Thyroid gland (tissue), 4 donors: ENCODE data around the gene SLC8A1. TPM values are rescaled to one million over a fixed set of nuclear protein-coding genes. Genes with fewer than 3 reads are reported as not detected.

Experiments
- DNase-seq, 2 donors: peaks; one replicate each; pipeline ENCODE4 v3.0.0-alpha.2; 2019
- H3K27ac ChIP-seq, 3 donors: fragments of 200-600 bp; sonication (generic); 1 replicate in 2 of 3; 2 replicates in 1 of 3; pipeline ENCODE4 v1.5.1; 2016 to 2019; ENCODE audit warnings: mild to moderate bottlenecking in 1 of 3, moderate library complexity in 1 of 3
- H3K27me3 ChIP-seq: fragments of 200-600 bp; sonication (generic); one replicate; pipeline ENCODE4 v1.5.1; 2019
- H3K36me3 ChIP-seq, 2 donors: fragments of 200-600 bp; sonication (generic); one replicate each; pipeline ENCODE4 v1.5.1; 2016 to 2019
- H3K4me1 ChIP-seq, 2 donors: fragments of 200-600 bp; sonication (generic); one replicate each; pipeline ENCODE4 v1.5.1; 2017 to 2019
- H3K4me3 ChIP-seq, 3 donors: fragments of 200-600 bp; sonication (generic); replicated peaks in 1 of 3; 1 replicate in 2 of 3; 2 replicates in 1 of 3; pipeline ENCODE4 v1.5.1; 2016; ENCODE audit warnings: mild to moderate bottlenecking in 1 of 3
- H3K9me3 ChIP-seq: fragments of 200-600 bp; sonication (generic); one replicate; pipeline ENCODE4 v1.5.1; 2017
- POLR2A ChIP-seq, 2 donors: fragments of 450-650 bp; IDR thresholded peaks; one replicate each; pipeline ENCODE4 v1.6.1; 2017; ENCODE audit warnings: antibody characterized with exemption in 2 of 2, mild to moderate bottlenecking in 2 of 2, moderate library complexity in 1 of 2
- WGBS, 2 donors: methylation state at CpG; one replicate each; pipeline ENCODE4 v1.1.5; 2017; 5-methylcytosine and 5-hydroxymethylcytosine counted together
- intact Hi-C: fragments of 100-400 bp; cut with DNase I; formaldehyde crosslinking; loops from one replicate; pipeline ENCODE4 v1.15.1; 2023
- total RNA-seq, 4 donors: library from RNA; depleted of rRNA; stranded (reverse); fragments of >200 nt; gene quantifications; one replicate each; pipeline ENCODE4 v1.2.3, GENCODE V29; 2016
- TF ChIP-seq, protein P1 (sequence below), 6 experiments: fragments of 200-600 bp in 3 of 6; fragments of 450-650 bp in 3 of 6; sonication (generic) in 3 of 6; IDR thresholded peaks; one replicate each; pipeline ENCODE4 v1.5.1; 2016 to 2019; ENCODE audit warnings: antibody characterized with exemption in 6 of 6, mild to moderate bottlenecking in 2 of 6, inconsistent platforms in 1 of 6, moderate library complexity in 1 of 6

The SLC8A1 gene
- total RNA-seq, 4 donors from 2014 or later = 2.0 to 5.1 (median 4.4) TPM

DNA sequence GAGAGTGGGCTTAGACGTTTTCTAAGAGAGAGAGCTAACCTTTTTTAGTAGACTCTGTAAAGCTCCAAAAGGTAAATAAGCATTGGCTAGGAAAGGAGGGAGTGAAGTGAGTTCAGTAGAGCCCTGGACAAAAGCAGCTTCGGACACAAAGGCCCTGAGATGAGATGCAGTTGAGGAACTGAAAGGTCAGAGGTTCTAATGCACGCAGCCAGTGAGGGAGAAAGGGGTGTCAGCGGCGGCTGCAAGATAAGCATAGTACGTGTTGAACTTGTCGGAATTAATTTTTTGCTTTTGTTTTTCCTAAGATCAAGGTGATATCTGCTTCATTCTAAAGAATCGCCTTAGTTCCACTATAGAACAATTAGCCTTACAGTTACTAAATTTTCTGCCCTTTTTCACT lies 11.2 kb upstream of the SLC8A1 start:
- no peaks in the 10 kb centered on the region for H3K27me3 ChIP-seq
- DNase-seq = no peak
- WGBS, 2 donors = 84% methylated on average over 8 of the region's 8 CpGs
- TF ChIP-seq, protein P1, sequence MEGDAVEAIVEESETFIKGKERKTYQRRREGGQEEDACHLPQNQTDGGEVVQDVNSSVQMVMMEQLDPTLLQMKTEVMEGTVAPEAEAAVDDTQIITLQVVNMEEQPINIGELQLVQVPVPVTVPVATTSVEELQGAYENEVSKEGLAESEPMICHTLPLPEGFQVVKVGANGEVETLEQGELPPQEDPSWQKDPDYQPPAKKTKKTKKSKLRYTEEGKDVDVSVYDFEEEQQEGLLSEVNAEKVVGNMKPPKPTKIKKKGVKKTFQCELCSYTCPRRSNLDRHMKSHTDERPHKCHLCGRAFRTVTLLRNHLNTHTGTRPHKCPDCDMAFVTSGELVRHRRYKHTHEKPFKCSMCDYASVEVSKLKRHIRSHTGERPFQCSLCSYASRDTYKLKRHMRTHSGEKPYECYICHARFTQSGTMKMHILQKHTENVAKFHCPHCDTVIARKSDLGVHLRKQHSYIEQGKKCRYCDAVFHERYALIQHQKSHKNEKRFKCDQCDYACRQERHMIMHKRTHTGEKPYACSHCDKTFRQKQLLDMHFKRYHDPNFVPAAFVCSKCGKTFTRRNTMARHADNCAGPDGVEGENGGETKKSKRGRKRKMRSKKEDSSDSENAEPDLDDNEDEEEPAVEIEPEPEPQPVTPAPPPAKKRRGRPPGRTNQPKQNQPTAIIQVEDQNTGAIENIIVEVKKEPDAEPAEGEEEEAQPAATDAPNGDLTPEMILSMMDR (IDR thresholded peaks at IDR 0.05) = no peak
- no peak for TF ChIP-seq POLR2A (IDR thresholded peaks at IDR 0.05)
- intact Hi-C loops = no loop called here
- no peaks in the 10 kb centered on the region for H3K36me3 ChIP-seq
- no peak overlapping the region for H3K27ac ChIP-seq
- H3K9me3 ChIP-seq = no peaks in the 10 kb centered on the region
- H3K4me3 ChIP-seq = no peak overlapping the region
- H3K4me1 ChIP-seq = no peaks in the 10 kb centered on the region

DNA sequence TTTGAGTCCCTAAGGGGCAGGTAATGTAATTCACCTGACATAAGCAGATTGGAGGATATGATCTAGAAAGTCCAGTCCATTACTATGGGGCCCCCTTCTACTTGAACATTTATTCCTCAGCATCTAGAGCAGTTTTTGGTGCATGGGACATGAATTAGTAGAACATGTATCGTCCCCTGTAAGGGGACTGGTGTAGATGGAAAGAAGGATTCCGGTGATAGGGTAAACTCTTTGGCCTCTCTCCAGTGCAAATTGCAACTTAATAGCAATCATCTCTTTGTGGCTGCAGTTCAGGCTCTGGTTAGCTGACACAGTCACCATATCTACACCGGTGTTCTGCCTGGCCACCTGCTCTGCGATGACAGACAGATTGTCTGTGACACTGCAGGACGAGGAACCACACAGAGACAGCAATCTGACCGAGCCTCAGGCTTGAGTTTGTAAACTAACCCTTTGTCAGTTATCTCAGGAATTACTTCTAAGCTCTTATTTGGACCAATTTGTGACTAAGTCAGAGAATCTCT lies 6.4 kb upstream of the SLC8A1 start:
- no peak for TF ChIP-seq POLR2A (IDR thresholded peaks at IDR 0.05)
- TF ChIP-seq, protein P1 (IDR thresholded peaks at IDR 0.05) = no peak
- H3K4me1 ChIP-seq = no peaks in the 10 kb centered on the region
- H3K27ac ChIP-seq = no peak overlapping the region
- H3K36me3 ChIP-seq = no peaks in the 10 kb centered on the region
- H3K27me3 ChIP-seq = no peaks in the 10 kb centered on the region
- H3K9me3 ChIP-seq = no peaks in the 10 kb centered on the region
- no peak for DNase-seq
- WGBS, 2 donors = 57 to 61% methylated on average over 6 of the region's 6 CpGs
- intact Hi-C loops = no loop called here
- H3K4me3 ChIP-seq = no peak overlapping the region

DNA sequence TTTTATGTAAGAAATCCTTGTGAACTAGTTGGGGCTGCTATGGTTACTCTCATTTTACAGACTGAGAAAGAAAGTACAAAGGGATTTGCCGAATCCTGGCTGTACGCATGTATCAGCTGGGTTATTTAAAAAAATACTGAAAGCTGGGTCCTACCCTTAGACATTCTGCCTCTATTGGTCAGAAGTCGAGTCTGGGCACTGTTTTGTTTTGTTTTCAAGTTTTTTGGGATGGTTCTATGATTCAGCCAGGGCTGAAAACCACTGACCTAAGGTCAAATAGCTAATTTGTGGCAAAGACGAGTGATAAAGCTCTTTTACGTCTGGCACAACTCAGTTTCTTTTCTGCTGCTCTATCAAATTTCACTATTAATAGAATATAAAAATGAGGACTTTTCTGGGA lies 5.9 kb upstream of the SLC8A1 start:
- 72 to 76% methylated on average over 5 of the region's 5 CpGs for WGBS, 2 donors
- Histone ChIP-seq H3K27ac (no peak overlapping the region), H3K4me3 (no peak overlapping the region), H3K4me1 (no peaks in the 10 kb centered on the region), H3K36me3 (no peaks in the 10 kb centered on the region), H3K9me3 (no peaks in the 10 kb centered on the region), H3K27me3 (no peaks in the 10 kb centered on the region)
- no peak for TF ChIP-seq POLR2A (IDR thresholded peaks at IDR 0.05)
- TF ChIP-seq, protein P1 (IDR thresholded peaks at IDR 0.05) = no peak
- no peak for DNase-seq
- intact Hi-C loops = no loop called here

DNA sequence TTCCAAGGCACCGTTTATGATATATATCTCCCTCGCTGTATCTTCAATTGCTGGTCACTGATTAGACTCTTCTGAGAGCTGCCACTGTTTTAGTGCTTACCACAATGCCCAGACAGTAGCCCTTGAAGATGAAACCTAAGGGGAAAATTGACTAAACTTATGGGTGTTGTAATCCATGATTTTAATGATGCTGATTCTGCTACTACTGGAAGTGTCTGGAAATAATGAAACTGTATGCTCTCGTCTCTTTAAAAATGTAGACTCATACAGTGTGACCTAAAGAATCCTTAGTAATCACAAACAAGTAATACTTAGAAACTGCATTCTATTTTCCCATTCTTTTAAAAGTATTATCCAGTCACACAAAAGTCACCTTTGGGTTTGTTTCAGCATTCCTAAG lies 5.5 kb upstream of the SLC8A1 start:
- intact Hi-C loops = no loop called here

DNA sequence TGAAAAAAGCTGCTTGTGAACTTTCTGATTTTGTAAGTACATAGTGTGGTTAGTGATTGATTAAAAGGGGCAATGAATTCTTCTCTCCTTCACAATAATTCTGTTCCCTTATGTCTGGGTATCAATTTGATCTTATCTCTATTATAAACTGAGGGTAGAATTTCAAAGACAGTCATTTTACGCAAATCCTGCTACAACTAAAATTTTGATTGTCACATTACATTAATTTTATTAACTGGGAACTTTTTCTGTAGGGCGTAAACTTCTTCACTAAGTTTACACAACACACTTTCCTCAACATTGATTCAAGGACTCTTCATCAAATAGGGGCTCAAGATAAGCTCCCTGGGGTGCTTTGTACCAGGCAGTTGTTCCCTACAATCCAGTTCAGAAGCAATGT lies 5.0 kb upstream of the SLC8A1 start:
- Histone ChIP-seq H3K27ac (no peak overlapping the region), H3K9me3 (no peaks in the 10 kb centered on the region), H3K4me1 (no peaks in the 10 kb centered on the region), H3K36me3 (no peaks in the 10 kb centered on the region), H3K4me3 (no peak overlapping the region), H3K27me3 (no peaks in the 10 kb centered on the region)
- no peak for DNase-seq
- WGBS, 2 donors = 95% methylated on average over 2 of the region's 2 CpGs
- TF ChIP-seq, protein P1 (IDR thresholded peaks at IDR 0.05) = no peak
- no peak for TF ChIP-seq POLR2A (IDR thresholded peaks at IDR 0.05)
- intact Hi-C loops = no loop called here

More for the DNA sequence above, 5.5 kb upstream of the SLC8A1 start:
- DNase-seq = no peak
- Histone ChIP-seq H3K4me1 (no peaks in the 10 kb centered on the region), H3K27me3 (no peaks in the 10 kb centered on the region), H3K27ac (no peak overlapping the region), H3K4me3 (no peak overlapping the region), H3K9me3 (no peaks in the 10 kb centered on the region), H3K36me3 (no peaks in the 10 kb centered on the region)
- no peak for TF ChIP-seq POLR2A (IDR thresholded peaks at IDR 0.05)
- TF ChIP-seq, protein P1 (IDR thresholded peaks at IDR 0.05) = no peak
- 71 to 80% methylated on average over 3 of the region's 3 CpGs for WGBS, 2 donors
